HUDEP-2 (cell line): Measurements from ENCODE around the gene RPL27.

Source experiments
- DNase-seq, 76 experiments: peaks; one replicate each; lab custom pipeline; 2025; ENCODE audit not compliant: unreplicated experiment in 76 of 76; lab: John Stamatoyannopoulos, UW

Gene RPL27

GRCh38 chr17:43043307-43043706, 45.1 kb downstream of the RPL27 start:
- DNase-seq, result no peak

- DNase-seq, result no peak
Measured at GRCh38 chr17:43044024-43044423, 45.8 kb downstream of the RPL27 start.

DNA sequence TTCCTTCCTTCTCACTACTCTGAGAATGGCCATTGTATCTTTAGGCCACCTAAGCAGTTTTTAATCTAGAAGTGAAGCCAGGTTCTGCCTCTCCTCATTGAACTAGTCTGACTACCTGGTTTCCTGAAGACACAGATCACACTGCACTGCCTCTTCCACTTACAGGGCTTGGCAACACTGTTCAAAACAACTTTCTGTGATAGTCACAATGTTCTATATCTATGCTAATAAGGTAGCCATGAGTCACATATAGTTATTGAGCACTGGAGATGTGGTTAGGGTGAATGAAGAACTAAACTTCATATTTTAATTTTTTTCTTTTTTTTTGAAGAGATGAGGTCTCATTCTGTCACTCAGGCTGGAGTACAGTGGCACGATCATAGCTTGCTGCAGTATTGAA, 53.8 kb downstream of the RPL27 start:
- DNase-seq, result no peak
